GM12878 (cell line): ENCODE data around the gene PABPN1. TPM values are rescaled to one million over a fixed set of nuclear protein-coding genes. Genes with fewer than 3 reads are reported as not detected.

Source experiments
- BMI1 ChIP-seq: fragments of 450-650 bp; IDR thresholded peaks from 2 replicates; pipeline ENCODE4 v1.6.1; 2016; ENCODE audit warnings: mild to moderate bottlenecking, moderate library complexity, borderline replicate concordance
- CBFB ChIP-seq: IDR thresholded peaks from 2 replicates; pipeline ENCODE4 v1.6.1; 2016; ENCODE audit warnings: antibody characterized with exemption, low read depth
- CEBPB ChIP-seq, 2 experiments: fragments of 150-350 bp in 1 of 2; IDR thresholded peaks; 2 replicates each; pipeline ENCODE4 v1.6.1; 2012 to 2014; ENCODE audit warnings: low read depth in 2 of 2, low read length in 2 of 2, borderline replicate concordance in 1 of 2, inconsistent platforms in 1 of 2
- CHD2 ChIP-seq: IDR thresholded peaks from 2 replicates; pipeline ENCODE4 v1.6.1; 2011; ENCODE audit warnings: low read depth, low read length, improper control_type of control experiment, borderline replicate concordance
- E2F4 ChIP-seq: IDR thresholded peaks from 2 replicates; pipeline ENCODE4 v1.6.1; 2012; ENCODE audit warnings: low read depth, low read length, improper control_type of control experiment
- E4F1 ChIP-seq: fragments of 450-650 bp; IDR thresholded peaks from 2 replicates; pipeline ENCODE4 v1.6.1; 2018; ENCODE audit warnings: borderline replicate concordance, mild to moderate bottlenecking; ENCODE audit not compliant: partially characterized antibody
- EP300 ChIP-seq, 2 experiments: fragments of 150-350 bp in 1 of 2; IDR thresholded peaks; 2 replicates each; pipeline ENCODE4 v1.6.1; 2011 to 2012; ENCODE audit warnings: low read depth in 2 of 2, low read length in 2 of 2, borderline replicate concordance in 1 of 2, improper control_type of control experiment in 1 of 2, inconsistent platforms in 1 of 2; ENCODE audit not compliant: control insufficient read depth in 1 of 2
- ETV6 ChIP-seq, 2 experiments: fragments of 450-650 bp in 1 of 2; IDR thresholded peaks in 1 of 2; conservative IDR thresholded peaks in 1 of 2; 2 replicates each; pipeline ENCODE4 v1.6.1; 2014; ENCODE audit warnings: antibody characterized with exemption in 1 of 2, borderline replicate concordance in 1 of 2, low read depth in 1 of 2, mild to moderate bottlenecking in 1 of 2, moderate library complexity in 1 of 2
- IRF5 ChIP-seq: fragments of 450-650 bp; IDR thresholded peaks from 2 replicates; pipeline ENCODE4 v1.6.1; 2017; ENCODE audit warnings: borderline replicate concordance
- LARP7 ChIP-seq: fragments of 450-650 bp; IDR thresholded peaks from 2 replicates; pipeline ENCODE4 v1.6.1; 2017; ENCODE audit warnings: mild to moderate bottlenecking
- MEF2A ChIP-seq: IDR thresholded peaks from 2 replicates; pipeline ENCODE4 v1.6.1; 2011; ENCODE audit warnings: low read depth, mild to moderate bottlenecking, low read length, moderate library complexity; ENCODE audit not compliant: insufficient read depth
- MLLT1 ChIP-seq: fragments of 450-650 bp; IDR thresholded peaks from 2 replicates; pipeline ENCODE4 v1.6.1; 2016; ENCODE audit warnings: mild to moderate bottlenecking
- MTA2 ChIP-seq: fragments of 450-650 bp; IDR thresholded peaks from 2 replicates; pipeline ENCODE4 v1.6.1; 2016; ENCODE audit warnings: low read depth, mild to moderate bottlenecking, moderate library complexity
- MYB ChIP-seq: fragments of 150-350 bp; IDR thresholded peaks from 2 replicates; pipeline ENCODE4 v1.6.1; 2014; ENCODE audit warnings: mild to moderate bottlenecking, low read depth, low read length, borderline replicate concordance
- NR2C2 ChIP-seq: IDR thresholded peaks from 2 replicates; pipeline ENCODE4 v1.6.1; 2011; ENCODE audit warnings: borderline replicate concordance, low read depth; ENCODE audit not compliant: control insufficient read depth, insufficient read length
- RAD21 ChIP-seq: IDR thresholded peaks from 2 replicates; pipeline ENCODE4 v1.6.1; 2011; ENCODE audit warnings: mild to moderate bottlenecking, low read depth, low read length, moderate library complexity; ENCODE audit not compliant: insufficient read depth
- RUNX3 ChIP-seq: IDR thresholded peaks from 2 replicates; pipeline ENCODE4 v1.6.1; 2012; ENCODE audit warnings: low read length, inconsistent platforms
- SIN3A ChIP-seq: IDR thresholded peaks from 2 replicates; pipeline ENCODE4 v1.6.1; 2012; ENCODE audit warnings: low read depth, low read length, improper control_type of control experiment
- SP1 ChIP-seq: IDR thresholded peaks from one replicate; pipeline ENCODE4 v1.6.1; 2011; ENCODE audit warnings: low read depth, low read length
- STAT3 ChIP-seq: IDR thresholded peaks from 2 replicates; pipeline ENCODE4 v1.6.1; 2011; ENCODE audit warnings: low read depth, low read length, improper control_type of control experiment
- TBL1XR1 ChIP-seq: IDR thresholded peaks from 2 replicates; pipeline ENCODE4 v1.6.1; 2012; ENCODE audit warnings: low read depth, low read length, improper control_type of control experiment
- TCF12 ChIP-seq: IDR thresholded peaks from 2 replicates; pipeline ENCODE4 v1.6.1; 2011; ENCODE audit warnings: low read depth, mild to moderate bottlenecking, low read length
- USF2 ChIP-seq: IDR thresholded peaks from 2 replicates; pipeline ENCODE4 v1.6.1; 2011; ENCODE audit warnings: low read depth, low read length, improper control_type of control experiment, borderline replicate concordance
- YY1 ChIP-seq: IDR thresholded peaks from 2 replicates; pipeline ENCODE4 v1.6.1; 2011; ENCODE audit warnings: low read depth, mild to moderate bottlenecking, low read length
- polyA plus RNA-seq, 11 experiments: library from polyadenylated mRNA; depleted of rRNA in 4 of 11; unstranded in 6 of 11; stranded (reverse) in 5 of 11; fragments of >200 nt; fragmentation: Nextera tagmentation in 4 of 11; fragmentation: Illumina TruSeq in 1 of 11; extraction: Ambion mirVana in 4 of 11; extraction: Trizol in 1 of 11; gene quantifications; 1 replicate in 1 of 11; 2 replicates in 10 of 11; pipeline versions ENCODE4 v1.2.1 to v1.2.3, GENCODE V29; 2011 to 2016; ENCODE audit warnings: inconsistent platforms in 2 of 11, missing spikeins in 2 of 11, low read depth in 1 of 11
- total RNA-seq, 4 experiments: library from RNA; depleted of rRNA in 3 of 4; stranded (reverse); fragments of >200 nt in 3 of 4; fragmentation: Illumina TruSeq in 1 of 4; extraction: Trizol in 1 of 4; gene quantifications; 2 replicates each; pipeline versions ENCODE4 v1.2.1 to v1.2.3, GENCODE V29; 2013 to 2021

PABPN1 gene
- total and polyA plus RNA-seq, 10 of the 15 experiments (the other 5 are each of a cell fraction or from before 2014, with no cell fraction given), result 31.3 to 248 (median 103) TPM

- TF ChIP-seq MLLT1 (no peak), TBL1XR1 (no peak), NR2C2 (no peak), CHD2 (no peak), IRF5 (no peak), STAT3 (no peak), MEF2A (no peak), ETV6 (conservative IDR thresholded peaks at IDR 0.05 in 1 of 2, IDR thresholded peaks at IDR 0.05 in 1 of 2; ENCODE audit: borderline replicate concordance in 1 of 2, low read depth in 1 of 2) (no peak), SP1 (no peak), LARP7 (no peak; the same call in 1 of the 2 replicates), MTA2 (no peak), RUNX3 (no peak), CEBPB (IDR thresholded peaks at IDR 0.05; ENCODE audit: borderline replicate concordance in 1 of 2, low read depth in 2 of 2, low read length in 2 of 2) (no peak), TCF12 (peak; percentile 21; the same call in 1 of the 2 replicates), E4F1 (no peak), E2F4 (no peak), USF2 (no peak), RAD21 (no peak), YY1 (no peak), MYB (no peak), EP300 (IDR thresholded peaks at IDR 0.05; ENCODE audit: borderline replicate concordance in 1 of 2, control insufficient read depth in 1 of 2, low read depth in 2 of 2, low read length in 2 of 2) (no peak), BMI1 (no peak), SIN3A (no peak), CBFB (peak; percentile 34; the same call in 1 of the 2 replicates)
These were observed 19.3 kb upstream of the PABPN1 start (continued) for GRCh38 chr14:23301969-23302289.
